HepG2 (cell line): ENCODE data around the gene AUTS2. TPM values are rescaled to one million over a fixed set of nuclear protein-coding genes. Genes with fewer than 3 reads are reported as not detected.

Experiments
- CREB1 ChIP-seq, 2 experiments: fragments of 450-650 bp in 1 of 2; IDR thresholded peaks; 2 replicates each; pipeline ENCODE4 v1.6.1; 2016 to 2017; ENCODE audit warnings: control low read depth in 1 of 2, mild to moderate bottlenecking in 1 of 2, missing compliant biosample characterization in 1 of 2, missing genetic modification characterization in 1 of 2
- HMG20B ChIP-seq: conservative IDR thresholded peaks from 2 replicates; pipeline ENCODE4 v1.6.1; 2016; ENCODE audit warnings: missing genetic modification reagents, missing compliant biosample characterization
- MED8 ChIP-seq: sonication (generic); formaldehyde crosslinking; IDR thresholded peaks from 2 replicates; pipeline ENCODE4 v1.8.1; 2023; ENCODE audit warnings: mild to moderate bottlenecking, missing genetic modification reagents; ENCODE audit not compliant: insufficient replicate concordance
- NCOR1 ChIP-seq: fragments of 200-600 bp; sonication (generic); IDR thresholded peaks from 2 replicates; pipeline ENCODE4 v1.7.0; 2017; ENCODE audit warnings: antibody characterized with exemption, low read length, borderline replicate concordance
- PAF1 ChIP-seq: IDR thresholded peaks from 2 replicates; pipeline ENCODE4 v1.6.1; 2016; ENCODE audit warnings: missing genetic modification reagents, missing compliant biosample characterization
- PHF20 ChIP-seq: sonication (generic); formaldehyde crosslinking; IDR thresholded peaks from 2 replicates; pipeline ENCODE4 v1.5.0; 2020; ENCODE audit warnings: mild to moderate bottlenecking, missing genetic modification reagents
- PHF5A ChIP-seq: IDR thresholded peaks from one replicate; pipeline ENCODE4 v1.6.1; 2018; ENCODE audit warnings: low read depth, missing genetic modification reagents; ENCODE audit not compliant: unreplicated experiment
- POLR2AphosphoS5 ChIP-seq: IDR thresholded peaks from 2 replicates; pipeline ENCODE4 v1.6.1; 2012; ENCODE audit warnings: low read depth, low read length
- RBM39 ChIP-seq: fragments of 200-400 bp; formaldehyde crosslinking; IDR thresholded peaks from one replicate; pipeline ENCODE4 v1.6.1; 2018; ENCODE audit warnings: antibody characterized with exemption, mild to moderate bottlenecking, low read depth, low read length; ENCODE audit not compliant: poor library complexity, severe bottlenecking
- RFX5 ChIP-seq: IDR thresholded peaks from 2 replicates; pipeline ENCODE4 v1.6.1; 2011; ENCODE audit warnings: low read depth, low read length, improper control_type of control experiment
- SP4 ChIP-seq: sonication (generic); formaldehyde crosslinking; IDR thresholded peaks from 2 replicates; pipeline ENCODE4 v1.8.1; 2023; ENCODE audit warnings: mild to moderate bottlenecking, missing genetic modification reagents
- TCF12 ChIP-seq, 2 experiments: fragments of 450-650 bp in 1 of 2; sonication (generic) in 1 of 2; formaldehyde crosslinking in 1 of 2; IDR thresholded peaks; 2 replicates each; pipeline versions ENCODE4 v1.6.1 to v1.8.0; 2017 to 2022; ENCODE audit warnings: antibody characterized with exemption in 1 of 2, mild to moderate bottlenecking in 1 of 2, missing genetic modification reagents in 1 of 2, moderate library complexity in 1 of 2
- ZBTB42 ChIP-seq: sonication (generic); formaldehyde crosslinking; IDR thresholded peaks from 2 replicates; pipeline ENCODE4 v1.5.0; 2020; ENCODE audit warnings: mild to moderate bottlenecking, missing genetic modification reagents
- ZFP1 ChIP-seq: IDR thresholded peaks from 2 replicates; pipeline ENCODE4 v1.6.1; 2016
- ZFP36L1 ChIP-seq: sonication (generic); formaldehyde crosslinking; IDR thresholded peaks from 2 replicates; pipeline ENCODE4 v1.8.0; 2022; ENCODE audit warnings: mild to moderate bottlenecking, missing genetic modification reagents, moderate library complexity
- ZFP36L2 ChIP-seq: sonication (generic); formaldehyde crosslinking; IDR thresholded peaks from 2 replicates; pipeline ENCODE4 v1.4.0; 2020; ENCODE audit warnings: missing genetic modification reagents
- ZMYM3 ChIP-seq: sonication (generic); formaldehyde crosslinking; IDR thresholded peaks from 2 replicates; pipeline ENCODE4 v1.5.1; 2020; ENCODE audit warnings: mild to moderate bottlenecking, missing genetic modification reagents
- ZNF367 ChIP-seq: sonication (generic); formaldehyde crosslinking; IDR thresholded peaks from 2 replicates; pipeline ENCODE4 v1.4.0; 2020; ENCODE audit warnings: missing genetic modification reagents, borderline replicate concordance
- ZNF556 ChIP-seq: sonication (generic); formaldehyde crosslinking; IDR thresholded peaks from 2 replicates; pipeline ENCODE4 v1.4.0; 2020; ENCODE audit warnings: mild to moderate bottlenecking, missing genetic modification reagents, borderline replicate concordance
- ZSCAN22 ChIP-seq: sonication (generic); formaldehyde crosslinking; IDR thresholded peaks from 2 replicates; pipeline ENCODE4 v1.4.0; 2020; ENCODE audit warnings: mild to moderate bottlenecking, missing genetic modification reagents
- polyA plus RNA-seq, 8 experiments: library from polyadenylated mRNA; depleted of rRNA in 3 of 8; stranded (reverse) in 7 of 8; unstranded in 1 of 8; fragments of >200 nt; fragmentation: Illumina TruSeq in 4 of 8; extraction: Trizol in 4 of 8; gene quantifications; 2 replicates each; pipeline versions ENCODE4 v1.2.1 to v1.2.3, GENCODE V29; 2011 to 2016; ENCODE audit warnings: low read depth in 4 of 8, missing spikeins in 1 of 8, mixed read lengths in 1 of 8; ENCODE audit not compliant: insufficient read depth in 1 of 8
- total RNA-seq, 5 experiments: library from RNA; depleted of rRNA; stranded (reverse); fragments of >200 nt; fragmentation: Illumina TruSeq; extraction: Trizol; gene quantifications; 2 replicates each; pipeline ENCODE4 v1.2.3, GENCODE V29; 2016; ENCODE audit warnings: low read depth in 1 of 5
- TF ChIP-seq, protein P1 (sequence below), 2 experiments: sonication (generic) in 1 of 2; formaldehyde crosslinking in 1 of 2; IDR thresholded peaks; 2 replicates each; pipeline versions ENCODE4 v1.5.1 to v1.6.1; 2011 to 2020; ENCODE audit warnings: borderline replicate concordance in 1 of 2, low read depth in 1 of 2, low read length in 1 of 2, mild to moderate bottlenecking in 1 of 2, missing genetic modification reagents in 1 of 2, moderate library complexity in 1 of 2
- TF ChIP-seq, protein P2 (sequence below): sonication (generic); formaldehyde crosslinking; IDR thresholded peaks from 2 replicates; pipeline ENCODE4 v1.4.0; 2020; ENCODE audit warnings: missing genetic modification reagents
- TF ChIP-seq, protein P3 (sequence below): IDR thresholded peaks from 2 replicates; pipeline ENCODE4 v1.6.1; 2016; ENCODE audit warnings: mild to moderate bottlenecking, missing biosample characterization, missing genetic modification reagents
- TF ChIP-seq, protein P4 (sequence below): IDR thresholded peaks from 2 replicates; pipeline ENCODE4 v1.6.1; 2016; ENCODE audit warnings: missing compliant biosample characterization, missing genetic modification reagents, borderline replicate concordance
- TF ChIP-seq, protein P5 (sequence below): sonication (generic); formaldehyde crosslinking; IDR thresholded peaks from 2 replicates; pipeline ENCODE4 v1.4.0; 2020; ENCODE audit warnings: mild to moderate bottlenecking, missing genetic modification reagents

Gene AUTS2
- total and polyA plus RNA-seq, 2 of the 13 experiments (the other 11 are each of a cell fraction or from before 2014, with no cell fraction given), result 0.38 TPM; not detected in 1

DNA sequence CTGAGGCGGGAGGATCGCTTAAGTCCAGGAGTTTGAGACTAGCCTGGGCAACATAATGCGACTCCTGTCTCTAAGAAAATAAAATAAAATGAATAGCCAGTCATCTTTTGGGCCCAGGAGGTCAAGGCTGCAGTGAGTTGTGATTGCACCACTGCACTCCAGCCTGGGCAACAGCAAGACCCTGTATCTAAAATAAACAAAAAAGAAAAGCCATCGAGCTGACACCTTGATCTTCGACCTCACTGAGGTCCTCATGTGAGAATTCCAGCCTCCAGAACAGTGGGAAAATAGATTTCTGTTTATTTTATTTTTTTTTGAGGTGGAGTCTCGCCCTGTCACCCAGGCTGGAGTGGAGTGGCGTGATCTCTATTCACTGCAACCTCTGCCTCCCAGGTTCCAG lies 1232.2 kb downstream of the AUTS2 start (continued):
- no peak for TF ChIP-seq ZNF556 (CRISPR knock-in tag)
- no peak for TF ChIP-seq SP4 (CRISPR knock-in tag)
- TF ChIP-seq ZFP1, result no peak
- TF ChIP-seq ZMYM3 (CRISPR knock-in tag), result no peak
- no peak; the same call in 1 of the 2 replicates for TF ChIP-seq HMG20B
- TF ChIP-seq ZFP36L1, result no peak
- TF ChIP-seq NCOR1, result peak; percentile 52; the same call in 1 of the 2 replicates
- TF ChIP-seq RBM39, result no peak
- TF ChIP-seq, protein P1, sequence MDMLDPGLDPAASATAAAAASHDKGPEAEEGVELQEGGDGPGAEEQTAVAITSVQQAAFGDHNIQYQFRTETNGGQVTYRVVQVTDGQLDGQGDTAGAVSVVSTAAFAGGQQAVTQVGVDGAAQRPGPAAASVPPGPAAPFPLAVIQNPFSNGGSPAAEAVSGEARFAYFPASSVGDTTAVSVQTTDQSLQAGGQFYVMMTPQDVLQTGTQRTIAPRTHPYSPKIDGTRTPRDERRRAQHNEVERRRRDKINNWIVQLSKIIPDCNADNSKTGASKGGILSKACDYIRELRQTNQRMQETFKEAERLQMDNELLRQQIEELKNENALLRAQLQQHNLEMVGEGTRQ (IDR thresholded peaks at IDR 0.05; ENCODE audit: low read depth, low read length), result no peak
- TF ChIP-seq, protein P1 (CRISPR knock-in tag; IDR thresholded peaks at IDR 0.05; ENCODE audit: borderline replicate concordance), result no peak
- no peak for TF ChIP-seq POLR2AphosphoS5
- TF ChIP-seq ZSCAN22 (CRISPR knock-in tag), result no peak
- TF ChIP-seq, protein P2, sequence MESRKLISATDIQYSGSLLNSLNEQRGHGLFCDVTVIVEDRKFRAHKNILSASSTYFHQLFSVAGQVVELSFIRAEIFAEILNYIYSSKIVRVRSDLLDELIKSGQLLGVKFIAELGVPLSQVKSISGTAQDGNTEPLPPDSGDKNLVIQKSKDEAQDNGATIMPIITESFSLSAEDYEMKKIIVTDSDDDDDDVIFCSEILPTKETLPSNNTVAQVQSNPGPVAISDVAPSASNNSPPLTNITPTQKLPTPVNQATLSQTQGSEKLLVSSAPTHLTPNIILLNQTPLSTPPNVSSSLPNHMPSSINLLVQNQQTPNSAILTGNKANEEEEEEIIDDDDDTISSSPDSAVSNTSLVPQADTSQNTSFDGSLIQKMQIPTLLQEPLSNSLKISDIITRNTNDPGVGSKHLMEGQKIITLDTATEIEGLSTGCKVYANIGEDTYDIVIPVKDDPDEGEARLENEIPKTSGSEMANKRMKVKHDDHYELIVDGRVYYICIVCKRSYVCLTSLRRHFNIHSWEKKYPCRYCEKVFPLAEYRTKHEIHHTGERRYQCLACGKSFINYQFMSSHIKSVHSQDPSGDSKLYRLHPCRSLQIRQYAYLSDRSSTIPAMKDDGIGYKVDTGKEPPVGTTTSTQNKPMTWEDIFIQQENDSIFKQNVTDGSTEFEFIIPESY (CRISPR knock-in tag), result no peak
- no peak for TF ChIP-seq PHF5A (CRISPR knock-in tag)
- TF ChIP-seq, protein P3, sequence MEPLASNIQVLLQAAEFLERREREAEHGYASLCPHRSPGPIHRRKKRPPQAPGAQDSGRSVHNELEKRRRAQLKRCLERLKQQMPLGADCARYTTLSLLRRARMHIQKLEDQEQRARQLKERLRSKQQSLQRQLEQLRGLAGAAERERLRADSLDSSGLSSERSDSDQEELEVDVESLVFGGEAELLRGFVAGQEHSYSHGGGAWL (CRISPR knock-in tag), result no peak
- TF ChIP-seq, protein P4, sequence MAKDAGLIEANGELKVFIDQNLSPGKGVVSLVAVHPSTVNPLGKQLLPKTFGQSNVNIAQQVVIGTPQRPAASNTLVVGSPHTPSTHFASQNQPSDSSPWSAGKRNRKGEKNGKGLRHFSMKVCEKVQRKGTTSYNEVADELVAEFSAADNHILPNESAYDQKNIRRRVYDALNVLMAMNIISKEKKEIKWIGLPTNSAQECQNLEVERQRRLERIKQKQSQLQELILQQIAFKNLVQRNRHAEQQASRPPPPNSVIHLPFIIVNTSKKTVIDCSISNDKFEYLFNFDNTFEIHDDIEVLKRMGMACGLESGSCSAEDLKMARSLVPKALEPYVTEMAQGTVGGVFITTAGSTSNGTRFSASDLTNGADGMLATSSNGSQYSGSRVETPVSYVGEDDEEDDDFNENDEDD (CRISPR knock-in tag), result no peak
- TF ChIP-seq RFX5, result no peak
- TF ChIP-seq PHF20 (CRISPR knock-in tag), result no peak
- no peak for TF ChIP-seq ZBTB42 (CRISPR knock-in tag)
- no peak for TF ChIP-seq TCF12 (IDR thresholded peaks at IDR 0.05)
- TF ChIP-seq TCF12 (CRISPR knock-in tag; IDR thresholded peaks at IDR 0.05), result 0 out of 2 replicates have a peak, but pooled peaks have one; percentile 28
- TF ChIP-seq ZFP36L2, result no peak
- TF ChIP-seq MED8 (CRISPR knock-in tag), result no peak
- no peak for TF ChIP-seq ZNF367 (CRISPR knock-in tag)
- no peak for TF ChIP-seq CREB1 (IDR thresholded peaks at IDR 0.05)
- TF ChIP-seq CREB1 (CRISPR knock-in tag; IDR thresholded peaks at IDR 0.05), result no peak
- no peak for TF ChIP-seq PAF1 (CRISPR knock-in tag)
- TF ChIP-seq, protein P5, sequence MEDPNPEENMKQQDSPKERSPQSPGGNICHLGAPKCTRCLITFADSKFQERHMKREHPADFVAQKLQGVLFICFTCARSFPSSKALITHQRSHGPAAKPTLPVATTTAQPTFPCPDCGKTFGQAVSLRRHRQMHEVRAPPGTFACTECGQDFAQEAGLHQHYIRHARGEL (CRISPR knock-in tag), result no peak
